Stimulated activated CD8-positive, alpha-beta memory T cell treated with anti-CD3 and anti-CD28 coated beads, Interleukin-12 subunit alpha, Interleukin-12 subunit beta, amount 100 ng/mL, for 24 hours (primary cell): ENCODE measurements around the gene PTGFRN.

Experiments used
- DNase-seq: peaks from one replicate; pipeline ENCODE4 v3.0.0-alpha.2; 2020; ENCODE audit errors: extremely low read depth

The PTGFRN gene

DNA sequence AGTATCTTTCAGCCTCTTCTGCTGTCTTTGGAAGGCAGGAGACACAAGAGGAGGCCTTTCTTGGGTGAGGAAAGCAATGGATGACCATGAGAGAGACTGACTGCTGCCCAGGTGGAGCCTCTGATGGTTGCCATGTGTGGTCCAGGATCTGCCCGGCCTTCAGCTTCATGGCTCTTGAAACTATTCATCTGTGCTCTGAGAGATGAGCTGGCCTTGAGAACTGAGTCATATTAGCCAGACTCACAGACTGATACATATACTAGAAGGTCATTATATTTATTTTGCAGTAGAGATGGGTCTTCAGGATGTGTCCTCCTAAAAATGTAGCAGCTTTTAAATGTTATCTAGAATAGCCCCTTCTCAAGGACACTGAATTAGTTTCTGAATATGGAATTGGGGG, 33.7 kb downstream of the PTGFRN start:
- no peak for DNase-seq

DNA sequence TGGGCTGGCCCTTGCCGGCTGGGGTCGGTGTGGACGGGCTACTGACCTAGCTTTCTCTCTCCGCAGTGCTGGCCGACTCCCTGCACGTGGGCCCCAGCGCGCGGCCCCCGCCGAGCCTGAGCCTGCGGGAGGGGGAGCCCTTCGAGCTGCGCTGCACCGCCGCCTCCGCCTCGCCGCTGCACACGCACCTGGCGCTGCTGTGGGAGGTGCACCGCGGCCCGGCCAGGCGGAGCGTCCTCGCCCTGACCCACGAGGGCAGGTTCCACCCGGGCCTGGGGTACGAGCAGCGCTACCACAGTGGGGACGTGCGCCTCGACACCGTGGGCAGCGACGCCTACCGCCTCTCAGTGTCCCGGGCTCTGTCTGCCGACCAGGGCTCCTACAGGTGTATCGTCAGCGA, 34.9 kb downstream of the PTGFRN start:
- no peak for DNase-seq

DNA sequence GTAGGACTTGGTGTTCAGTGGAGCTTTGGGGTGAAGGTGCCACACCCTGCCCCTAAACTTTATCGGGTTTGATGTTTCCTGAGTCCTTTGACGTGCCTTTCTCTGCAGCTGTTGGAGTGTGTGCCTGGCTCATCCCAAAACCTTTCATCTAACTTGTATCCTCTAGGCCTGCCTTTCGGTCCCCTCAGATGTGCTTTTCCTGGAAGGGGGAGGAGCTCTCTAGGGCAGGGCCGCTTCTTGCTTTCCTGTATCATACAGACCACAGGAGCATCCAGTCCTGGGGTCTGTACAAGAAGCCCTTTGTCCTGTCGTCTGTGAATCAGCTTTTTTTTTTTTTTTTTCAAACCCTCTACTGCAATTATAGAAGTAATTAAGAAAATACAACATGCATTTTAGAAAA, 35.7 kb downstream of the PTGFRN start:
- no peak for DNase-seq

DNA sequence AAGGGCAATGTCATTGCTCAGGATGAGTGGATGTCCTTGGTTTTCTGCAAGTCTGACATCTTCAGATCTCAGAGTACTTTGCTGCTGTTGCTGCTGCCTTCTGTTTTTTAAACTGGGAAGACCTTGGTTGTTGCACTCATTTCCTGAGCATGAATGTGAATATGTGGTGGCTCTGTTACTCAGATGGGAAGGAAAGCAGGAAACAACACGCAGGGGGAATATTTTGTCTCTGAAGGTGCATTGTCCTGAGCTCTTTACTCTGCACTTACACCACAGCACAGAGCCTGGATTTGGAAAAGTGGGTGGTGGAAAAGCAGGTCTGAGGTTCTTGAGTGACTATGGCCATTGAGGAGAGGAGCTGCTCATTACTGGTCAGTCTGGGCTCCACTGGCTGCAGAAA, 36.3 kb downstream of the PTGFRN start:
- no peak for DNase-seq

DNA sequence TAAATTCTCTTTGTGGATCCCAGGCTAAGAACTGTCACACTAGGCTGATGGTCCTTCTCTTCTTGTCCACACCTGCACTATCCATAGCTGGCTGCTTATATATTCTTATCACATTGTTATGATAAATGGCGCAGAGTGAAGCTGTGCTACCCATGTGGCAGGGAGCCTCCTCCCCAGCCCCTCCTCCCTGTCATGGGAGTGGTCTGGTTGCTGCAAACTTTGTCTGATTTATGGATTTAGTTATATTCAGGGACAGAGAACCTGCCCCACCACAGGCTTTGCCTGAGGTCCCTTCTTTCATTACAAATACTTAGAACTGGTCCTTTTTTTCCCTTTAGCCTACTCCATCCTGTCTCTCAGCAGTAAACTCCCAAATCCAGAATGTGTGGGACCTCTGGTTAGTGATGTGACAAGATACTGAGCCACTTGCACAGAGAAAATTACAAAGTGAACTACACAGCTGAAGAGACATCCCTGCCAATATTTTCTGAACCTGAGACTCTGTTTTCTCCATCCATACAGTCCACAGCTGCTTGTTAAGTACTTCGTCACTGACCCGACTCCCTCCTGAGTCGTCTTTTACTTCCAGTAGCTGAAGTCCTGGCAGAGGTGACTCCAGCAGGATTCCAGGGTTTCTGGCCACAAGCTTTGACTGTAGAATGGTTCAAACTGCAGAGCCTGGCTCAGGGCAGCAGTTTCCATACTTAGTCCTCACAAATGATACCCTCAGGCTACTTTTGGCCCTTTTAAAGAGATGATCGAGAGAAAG, 37.6 kb downstream of the PTGFRN start:
- DNase-seq, result no peak

DNA sequence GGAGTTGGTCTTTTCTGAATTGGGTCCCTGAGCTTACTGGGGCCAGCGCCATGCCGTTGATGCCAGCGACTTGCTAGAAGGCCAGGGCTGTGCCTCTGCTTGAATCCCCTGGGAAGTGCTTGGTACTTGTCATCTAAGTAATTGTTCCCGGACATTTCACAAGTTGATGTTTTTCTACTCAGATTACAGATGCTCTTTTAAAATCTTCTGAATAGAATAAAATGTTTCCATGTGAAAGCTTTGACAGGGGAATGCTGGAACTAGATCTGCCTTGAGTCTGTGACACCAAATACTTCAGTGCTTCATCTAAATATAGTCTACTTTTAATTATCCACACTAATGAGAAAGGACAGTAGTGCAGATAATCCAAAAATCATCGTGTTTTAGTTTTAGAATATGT, 38.3 kb downstream of the PTGFRN start:
- no peak for DNase-seq

DNA sequence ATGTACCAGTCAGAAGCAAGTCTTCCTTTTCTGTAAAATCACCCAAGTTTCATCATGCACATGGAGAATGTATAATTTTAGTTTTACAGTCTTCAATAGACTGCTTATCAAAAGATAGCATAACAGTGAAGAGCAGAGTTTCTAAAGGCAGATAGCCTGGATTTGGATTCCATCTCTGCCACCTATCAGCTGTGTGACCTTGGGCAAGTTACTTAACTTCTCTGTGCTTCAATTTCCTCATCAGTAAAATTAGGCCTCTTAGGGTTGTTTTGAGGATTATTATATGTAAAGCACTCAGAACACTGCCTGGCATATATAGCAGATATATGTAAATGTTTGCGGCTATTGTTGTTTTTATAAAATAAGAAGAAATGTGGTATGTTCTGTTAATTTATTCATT, 38.9 kb downstream of the PTGFRN start:
- no peak for DNase-seq

DNA sequence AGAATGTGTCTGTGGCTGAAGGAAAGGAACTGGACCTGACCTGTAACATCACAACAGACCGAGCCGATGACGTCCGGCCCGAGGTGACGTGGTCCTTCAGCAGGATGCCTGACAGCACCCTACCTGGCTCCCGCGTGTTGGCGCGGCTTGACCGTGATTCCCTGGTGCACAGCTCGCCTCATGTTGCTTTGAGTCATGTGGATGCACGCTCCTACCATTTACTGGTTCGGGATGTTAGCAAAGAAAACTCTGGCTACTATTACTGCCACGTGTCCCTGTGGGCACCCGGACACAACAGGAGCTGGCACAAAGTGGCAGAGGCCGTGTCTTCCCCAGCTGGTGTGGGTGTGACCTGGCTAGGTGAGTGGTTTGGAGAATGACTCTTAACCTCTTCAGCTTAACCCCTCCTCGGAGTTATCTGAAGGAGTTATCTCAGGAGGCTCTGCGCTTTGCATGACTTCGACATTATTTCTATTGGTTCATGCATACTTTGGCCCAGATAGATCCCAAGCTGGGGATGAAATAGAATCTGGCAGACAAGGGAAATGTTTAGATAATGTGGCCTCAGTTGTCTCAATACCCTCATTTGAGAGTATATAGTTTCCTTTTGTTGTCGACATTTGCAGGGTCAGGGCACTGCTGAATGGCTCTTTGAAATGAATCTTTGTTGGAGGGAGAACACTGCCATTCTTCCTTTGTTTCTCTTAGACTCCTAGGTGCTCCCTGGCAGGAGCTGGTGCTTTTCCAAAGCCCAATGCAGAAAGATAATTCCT, 39.7 kb downstream of the PTGFRN start:
- DNase-seq, result no peak

DNA sequence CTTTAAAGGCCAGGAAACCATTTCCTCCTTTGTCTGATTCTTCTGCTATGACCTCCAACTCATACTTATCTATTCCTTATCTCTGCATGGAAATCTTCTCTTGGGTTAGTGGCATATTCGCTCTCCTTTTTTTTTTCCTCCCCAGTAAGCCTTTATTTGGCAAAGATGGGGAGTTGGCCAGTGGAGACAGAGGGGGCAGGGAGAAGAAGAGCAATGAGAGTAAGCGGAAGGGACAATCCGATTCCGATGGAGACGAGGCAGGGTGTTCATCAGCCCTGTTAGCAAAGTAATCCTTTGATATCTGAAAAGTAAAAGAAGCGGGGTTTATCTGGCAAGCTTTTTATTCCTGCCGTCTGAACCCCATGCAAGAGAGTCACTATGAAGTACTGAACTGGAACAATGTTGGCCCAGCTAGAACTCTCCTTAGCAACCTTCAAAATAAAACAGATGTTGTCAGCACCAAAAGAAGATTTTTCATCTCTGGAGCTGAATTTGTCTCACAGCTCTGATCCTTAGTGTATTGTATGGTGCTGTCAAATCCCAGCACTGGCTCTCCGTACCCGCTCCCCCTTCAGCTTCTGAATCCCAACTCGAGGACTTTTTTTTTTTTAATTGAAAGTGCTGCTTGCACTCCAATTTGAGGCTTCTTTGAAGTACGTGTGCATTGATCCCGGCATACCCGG, 40.9 kb downstream of the PTGFRN start:
- no peak for DNase-seq

DNA sequence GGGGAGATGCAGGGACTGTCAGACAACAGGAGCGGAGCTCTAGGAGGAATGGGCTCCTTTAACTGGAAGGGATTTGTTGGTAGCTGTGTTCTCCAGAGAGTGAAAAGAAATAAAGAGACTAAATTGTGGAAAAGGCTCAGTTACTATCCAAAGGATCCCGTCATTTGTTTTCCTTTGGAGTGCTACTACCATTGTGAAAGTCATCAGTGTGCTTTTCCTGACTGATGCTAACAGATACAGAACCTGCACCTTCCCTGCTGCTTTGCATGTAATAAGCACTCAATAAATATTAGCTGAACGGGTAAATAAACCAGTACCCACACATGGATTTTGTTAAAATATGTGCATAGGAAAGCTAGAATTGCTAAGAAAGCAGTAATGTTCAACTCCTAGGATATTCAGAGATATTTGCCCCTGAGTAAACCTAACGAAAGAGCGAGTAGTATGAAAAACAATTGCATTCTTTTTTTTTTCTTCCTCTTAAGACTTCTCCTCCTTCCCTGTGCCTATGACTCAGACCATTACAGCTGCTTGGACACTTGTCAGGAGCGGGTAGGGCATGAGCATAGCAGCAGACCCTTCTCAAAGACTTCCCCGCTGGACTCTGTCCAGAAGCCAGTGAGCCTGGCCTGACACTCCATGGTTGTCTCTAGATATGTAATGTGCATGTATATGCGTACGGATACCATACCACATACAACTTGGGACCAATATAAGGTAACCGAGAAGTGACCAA, 41.7 kb downstream of the PTGFRN start:
- DNase-seq, result no peak

DNA sequence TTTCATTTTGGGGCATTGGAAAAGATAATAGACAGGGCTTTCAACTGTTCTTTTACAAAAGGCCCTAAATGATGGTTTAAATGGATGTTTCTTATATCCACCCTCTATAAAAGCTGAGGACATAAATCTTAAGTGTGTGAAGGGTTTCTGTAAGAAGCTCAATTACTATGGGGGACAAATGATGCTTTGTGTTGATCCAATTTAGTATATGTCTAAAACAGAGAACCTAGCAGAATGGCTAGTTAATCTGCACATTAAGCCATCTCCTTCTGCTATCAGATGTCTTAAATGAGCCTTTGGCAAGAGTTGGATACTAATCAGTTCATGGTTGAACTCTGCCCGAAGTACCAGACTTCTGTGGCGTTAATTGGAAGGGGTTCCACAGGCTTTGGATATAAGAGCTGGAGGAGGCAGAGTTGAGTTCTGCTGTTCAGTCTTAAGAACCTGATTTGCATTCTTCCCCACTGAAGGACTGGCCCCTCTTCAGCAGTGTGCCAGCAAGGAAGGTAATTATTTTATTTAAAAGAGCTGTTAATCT, 43.1 kb downstream of the PTGFRN start:
- DNase-seq, result no peak

DNA sequence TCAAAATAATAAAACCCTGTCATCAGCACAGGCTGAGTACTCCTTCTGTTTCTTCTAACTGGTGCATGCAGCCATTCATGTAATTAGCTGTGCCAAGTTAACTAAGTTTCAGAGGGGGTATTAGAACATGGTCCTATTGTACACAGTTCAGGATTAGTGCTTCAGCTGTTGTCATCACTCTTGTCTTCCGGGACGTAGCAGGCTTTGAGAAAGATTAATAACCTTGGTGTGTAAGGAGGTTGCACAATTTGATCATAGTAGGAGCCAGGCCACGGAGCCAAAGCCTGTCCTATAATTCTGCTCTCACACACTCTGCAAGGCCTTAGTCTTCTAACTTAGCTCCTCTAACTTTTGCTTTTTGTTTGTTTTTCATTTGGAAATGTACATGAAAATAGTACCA, 44.7 kb downstream of the PTGFRN start:
- no peak for DNase-seq

DNA sequence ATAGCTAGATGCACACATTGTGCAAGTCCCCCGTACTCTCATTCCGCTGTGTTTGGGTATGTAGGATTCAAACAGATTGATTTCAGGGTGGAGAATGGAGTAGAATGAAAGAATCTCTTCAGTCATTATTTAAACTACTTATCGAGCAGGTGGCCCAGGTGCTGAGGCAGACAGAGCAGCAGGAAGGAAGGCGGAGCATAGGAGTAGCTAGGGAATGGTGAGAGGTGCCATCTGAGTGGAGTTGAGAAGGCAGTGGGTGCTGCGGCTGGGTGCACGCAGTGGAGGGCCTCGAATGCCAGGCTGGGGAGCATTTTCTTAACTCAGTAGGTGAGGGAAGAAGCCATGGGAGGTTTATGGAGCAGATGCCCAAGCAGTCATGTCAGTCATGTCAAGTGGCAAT, 46.7 kb downstream of the PTGFRN start:
- no peak for DNase-seq

DNA sequence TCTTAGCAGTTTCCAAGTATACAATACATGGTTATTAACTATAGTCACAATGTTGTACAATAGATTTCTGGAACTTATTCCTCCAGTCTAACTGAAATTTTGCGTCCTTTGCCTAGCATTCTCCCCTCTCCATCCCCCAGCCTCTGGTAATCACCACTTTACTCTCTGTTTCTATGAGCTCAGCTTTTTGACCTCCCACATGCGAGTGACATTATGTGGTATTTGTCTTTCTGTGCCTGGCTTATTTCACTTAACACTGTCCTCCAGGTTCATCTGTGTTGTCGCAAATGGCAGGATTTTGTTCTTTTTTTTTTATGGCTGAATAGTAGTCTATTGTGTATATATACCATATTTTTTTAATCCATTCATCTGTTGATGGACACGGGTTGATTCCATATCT, 47.9 kb downstream of the PTGFRN start:
- no peak for DNase-seq

DNA sequence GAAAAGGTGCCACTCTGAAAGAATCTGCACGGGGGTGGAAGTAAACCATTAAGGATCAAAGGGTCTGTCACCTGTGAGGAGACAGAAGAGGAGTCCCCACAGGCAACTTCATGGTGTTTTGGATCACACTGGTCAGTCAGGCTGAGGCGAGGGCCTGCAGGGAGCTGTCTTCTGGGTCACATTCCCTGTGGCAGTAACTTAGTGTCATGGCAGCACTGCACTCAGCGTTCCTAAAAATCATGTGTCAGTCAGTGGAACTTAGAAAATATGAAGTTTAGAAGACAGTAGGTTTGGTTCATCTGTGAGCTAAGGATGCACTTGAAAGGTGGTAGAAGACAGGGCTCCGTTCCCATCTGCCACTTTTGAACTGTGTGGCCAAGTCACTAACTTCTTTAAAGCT, 48.4 kb downstream of the PTGFRN start:
- DNase-seq, result no peak

DNA sequence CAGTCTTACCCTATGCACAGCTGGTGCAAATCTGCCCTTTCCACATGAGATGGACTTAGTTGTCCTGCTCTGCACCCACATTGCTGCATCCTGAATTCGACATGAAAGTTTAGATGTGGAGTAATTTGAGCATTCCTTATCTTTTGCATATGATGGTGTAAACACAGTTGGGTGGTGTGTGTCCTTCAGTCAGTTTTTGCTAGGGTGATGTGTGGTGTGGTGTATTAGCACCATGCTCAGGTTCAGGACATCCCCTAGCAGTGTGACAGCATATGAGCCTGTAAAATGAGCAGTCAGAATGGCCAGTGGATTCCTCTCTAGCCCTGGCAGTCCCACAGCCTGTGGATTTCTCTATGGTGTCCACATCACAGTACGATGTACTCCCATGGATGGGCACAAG, 49.3 kb downstream of the PTGFRN start:
- DNase-seq, result no peak

DNA sequence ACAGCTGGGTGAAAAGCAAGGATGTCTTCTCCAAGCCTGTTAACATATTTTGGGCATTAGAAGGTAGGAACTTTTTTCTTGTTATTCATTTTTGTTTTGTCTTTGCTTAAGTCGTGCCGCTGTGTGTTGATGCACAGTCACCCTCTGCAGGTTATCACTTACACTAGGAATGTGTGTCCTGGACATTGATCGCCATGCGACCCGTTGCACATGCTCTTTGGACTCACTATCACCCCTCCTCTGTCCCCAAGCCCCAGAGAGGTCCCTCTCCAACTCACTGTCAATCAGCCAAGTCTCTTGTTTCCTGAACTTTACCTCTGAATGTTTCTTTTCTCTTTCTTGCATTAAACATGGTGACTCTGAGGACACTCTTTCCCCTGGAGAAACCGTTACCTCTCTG, 51.9 kb downstream of the PTGFRN start:
- DNase-seq, result no peak

DNA sequence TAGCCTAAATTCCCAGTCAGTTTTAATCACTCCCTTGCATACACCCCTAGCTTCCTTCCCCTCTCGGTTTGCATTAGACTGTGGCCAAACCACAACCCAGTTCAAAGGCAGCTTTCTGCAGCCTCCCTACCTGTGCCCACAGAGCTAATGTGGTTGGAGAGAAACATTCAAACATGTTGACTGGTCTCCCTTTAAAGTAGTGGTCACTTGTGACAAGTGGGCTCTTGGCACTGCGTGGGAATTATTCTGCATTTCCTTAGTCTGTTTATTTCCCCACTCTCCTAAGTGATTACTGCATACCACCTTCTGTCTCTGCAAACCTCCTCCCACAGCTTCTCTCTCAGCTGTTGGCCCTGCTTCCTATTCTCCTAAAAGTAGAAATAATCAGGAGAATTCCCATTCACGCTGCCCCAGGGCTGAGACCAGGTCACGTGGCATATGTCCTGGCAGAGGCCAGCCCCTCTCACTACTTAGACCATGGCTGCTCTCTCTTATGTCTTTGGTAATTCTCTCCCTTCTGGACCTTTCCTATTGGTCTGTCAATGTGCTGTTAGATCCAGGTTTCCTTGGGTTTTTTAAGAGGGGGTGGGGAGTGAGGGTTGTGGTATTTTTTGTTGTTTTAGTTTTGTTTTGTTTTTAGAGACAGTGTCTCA, 53.4 kb downstream of the PTGFRN start:
- DNase-seq, result no peak

DNA sequence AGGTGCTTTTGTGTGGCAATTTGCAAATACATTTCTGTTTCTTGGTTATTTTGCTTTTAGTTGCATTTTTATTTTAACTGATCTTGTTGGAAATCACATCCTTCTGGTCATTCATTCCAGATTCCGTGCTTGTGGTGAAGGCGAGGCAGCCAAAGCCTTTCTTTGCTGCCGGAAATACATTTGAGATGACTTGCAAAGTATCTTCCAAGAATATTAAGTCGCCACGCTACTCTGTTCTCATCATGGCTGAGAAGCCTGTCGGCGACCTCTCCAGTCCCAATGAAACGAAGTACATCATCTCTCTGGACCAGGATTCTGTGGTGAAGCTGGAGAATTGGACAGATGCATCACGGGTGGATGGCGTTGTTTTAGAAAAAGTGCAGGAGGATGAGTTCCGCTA, 57.1 kb downstream of the PTGFRN start:
- no peak for DNase-seq

DNA sequence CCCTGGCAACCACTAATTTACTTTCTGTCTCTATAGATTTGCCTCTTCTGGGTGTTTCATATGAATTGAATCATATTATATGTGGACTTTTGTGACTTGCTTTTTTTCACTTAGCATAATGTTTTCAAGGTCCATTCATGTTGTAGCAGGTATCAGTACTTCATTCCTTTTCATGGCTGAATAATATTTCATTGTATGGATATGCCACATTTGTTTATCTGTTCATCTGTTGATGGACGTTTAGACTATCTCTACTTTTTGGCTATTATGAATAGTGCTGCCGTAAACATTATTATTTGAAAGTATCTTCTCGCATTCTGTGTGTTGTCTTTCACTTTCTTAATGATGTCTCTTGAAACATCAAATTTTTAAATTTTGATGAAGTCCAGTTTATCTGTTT, 59.0 kb downstream of the PTGFRN start:
- DNase-seq, result no peak

DNA sequence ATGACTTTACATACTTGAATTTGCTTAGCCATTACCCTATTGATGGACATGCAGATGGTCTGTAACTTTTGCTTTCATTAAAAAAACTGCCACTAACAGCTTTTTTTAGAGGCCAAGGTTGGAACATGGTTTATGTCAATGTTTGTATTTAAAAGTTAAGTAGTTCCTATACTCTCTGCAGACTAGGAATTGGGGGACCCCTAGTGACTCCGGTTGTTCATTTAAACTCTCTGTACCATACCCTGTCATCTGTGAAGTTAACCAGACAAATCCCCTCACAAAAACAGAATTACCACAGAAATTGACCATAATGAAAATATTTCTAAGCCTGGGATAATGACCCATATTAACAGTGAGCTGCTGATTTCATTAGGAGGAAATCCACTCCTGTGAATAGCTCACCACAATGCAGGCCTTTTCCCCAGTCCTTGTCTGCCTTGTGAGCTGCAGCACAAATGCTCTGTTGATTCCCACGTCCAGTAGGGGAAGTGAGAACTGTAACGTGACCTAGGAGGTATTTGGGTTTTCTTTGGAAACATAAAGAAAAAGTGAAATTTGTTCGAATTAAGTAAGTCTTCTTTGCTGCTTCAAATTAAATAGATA, 61.6 kb downstream of the PTGFRN start:
- DNase-seq, result no peak
